CD4-positive, alpha-beta memory T cell (primary cell): ENCODE measurements around the gene CD276. TPM values are rescaled to one million over a fixed set of nuclear protein-coding genes. Genes with fewer than 3 reads are reported as not detected.

Experiments
- CTCF ChIA-PET: fragments of 350-600 bp; sonication (Branson Sonifier 250); formaldehyde crosslinking; loops from one replicate; lab custom pipeline; 2021; ENCODE audit warnings: inconsistent platforms; ENCODE audit not compliant: partially characterized antibody; lab: Charles Lee
- POLR2A ChIA-PET: fragments of 350-600 bp; sonication (Branson Sonifier 250); formaldehyde crosslinking; loops from one replicate; lab custom pipeline; 2021; ENCODE audit not compliant: partially characterized antibody; lab: Charles Lee
- DNase-seq, 5 donors: peaks; one replicate each; pipeline versions ENCODE4 v3.0.0 to v3.0.0-alpha.2; 2020 to 2022; ENCODE audit warnings: mixed read lengths in 1 of 5
- H3K27ac ChIP-seq: one replicate; pipeline ENCODE4 v1.7.0; 2013; ENCODE audit warnings: low read depth, low read length
- H3K27me3 ChIP-seq: 2 replicates; pipeline ENCODE4 v1.7.0; 2013; ENCODE audit warnings: mild to moderate bottlenecking, low read length, moderate library complexity; ENCODE audit not compliant: insufficient read depth
- H3K36me3 ChIP-seq: 2 replicates; pipeline ENCODE4 v1.7.0; 2013; ENCODE audit warnings: mild to moderate bottlenecking, low read length, moderate library complexity; ENCODE audit not compliant: insufficient read depth
- H3K4me1 ChIP-seq: 2 replicates; pipeline ENCODE4 v1.7.0; 2013; ENCODE audit warnings: mild to moderate bottlenecking, low read length, moderate library complexity; ENCODE audit not compliant: insufficient read depth
- H3K4me3 ChIP-seq, 2 donors: one replicate each; pipeline ENCODE4 v1.7.0; 2013; ENCODE audit warnings: low read length in 2 of 2, mild to moderate bottlenecking in 1 of 2
- H3K9me3 ChIP-seq, 2 donors: one replicate each; pipeline ENCODE4 v1.7.0; 2013; ENCODE audit warnings: low read length in 2 of 2, control low read depth in 1 of 2; ENCODE audit not compliant: control insufficient read depth in 1 of 2
- H3K27ac Mint-ChIP-seq, 7 donors: one replicate each; pipeline ENCODE4 v1.8.0; 2020 to 2021; ENCODE audit warnings: mixed read lengths in 7 of 7, mild to moderate bottlenecking in 6 of 7, inconsistent platforms in 3 of 7, moderate library complexity in 3 of 7
- H3K27me3 Mint-ChIP-seq, 2 donors: one replicate each; pipeline ENCODE4 v1.8.0; 2020 to 2021; ENCODE audit warnings: mixed read lengths in 2 of 2
- H3K36me3 Mint-ChIP-seq, 2 donors: one replicate each; pipeline ENCODE4 v1.8.0; 2020 to 2021; ENCODE audit warnings: mixed read lengths in 2 of 2, inconsistent platforms in 1 of 2, mild to moderate bottlenecking in 1 of 2
- H3K4me1 Mint-ChIP-seq, 4 donors: one replicate each; pipeline ENCODE4 v1.8.0; 2020 to 2021; ENCODE audit warnings: mixed read lengths in 4 of 4, mild to moderate bottlenecking in 1 of 4
- H3K4me3 Mint-ChIP-seq, 8 donors: one replicate each; pipeline ENCODE4 v1.8.0; 2020 to 2021; ENCODE audit warnings: mixed read lengths in 8 of 8, mild to moderate bottlenecking in 7 of 8, moderate library complexity in 6 of 8, inconsistent platforms in 3 of 8
- H3K9me3 Mint-ChIP-seq, 8 donors: one replicate each; pipeline ENCODE4 v1.8.0; 2020 to 2021; ENCODE audit warnings: mixed read lengths in 8 of 8, mild to moderate bottlenecking in 5 of 8, inconsistent platforms in 3 of 8, moderate library complexity in 1 of 8
- intact Hi-C: fragments of 100-400 bp; cut with micrococcal nuclease; formaldehyde crosslinking; loops from one replicate; pipeline ENCODE4 v1.15.1; 2023
- polyA plus RNA-seq, 2 donors: library from polyadenylated mRNA; unstranded; fragments of 300-500 nt; fragmentation: Illumina TruSeq; gene quantifications; one replicate each; pipeline ENCODE4 v1.2.3, GENCODE V29; 2021
- total RNA-seq, 2 experiments: library from RNA; stranded (reverse); gene quantifications; one replicate each; pipeline ENCODE4 v1.2.3, GENCODE V29; 2021

The CD276 gene
- total and polyA plus RNA-seq, 4 experiments from 2014 or later = 2.6 to 2.9 TPM; not detected in 2

DNA sequence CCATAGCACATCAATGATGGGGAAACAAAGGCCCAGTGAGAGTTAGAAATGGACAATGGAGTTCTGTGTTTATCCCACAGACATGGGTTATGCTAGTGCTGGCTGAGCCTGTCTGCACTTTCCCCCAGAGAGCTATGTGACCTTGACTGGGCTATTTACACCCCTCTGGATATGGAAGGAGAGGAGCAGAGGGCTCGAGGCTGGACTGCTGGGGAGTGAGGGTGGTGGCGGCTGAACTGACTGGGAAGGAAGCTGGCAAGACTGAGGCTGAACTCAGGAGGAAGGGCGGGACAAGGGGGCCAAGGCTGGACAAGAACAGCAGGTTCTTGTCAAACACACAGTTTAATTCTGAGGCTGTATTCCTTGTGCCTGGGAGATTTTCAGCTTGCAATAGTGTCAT, 79.7 kb downstream of the CD276 start:
- ChIA-PET CTCF (no interaction called here), POLR2A (no interaction called here)
- H3K4me1 ChIP-seq = no peaks in the 10 kb centered on the region
- no peaks in the 10 kb centered on the region for H3K36me3 ChIP-seq
- H3K4me1 Mint-ChIP-seq = peaks cover 0 to 2% (median 0%) of the 10 kb centered on the region in 4 donors
- H3K4me3 ChIP-seq = no peak overlapping the region
- H3K27ac ChIP-seq = no peak overlapping the region
- intact Hi-C loops = no loop called here
- no peaks in the 10 kb centered on the region for H3K9me3 ChIP-seq
- H3K36me3 Mint-ChIP-seq = no peaks in the 10 kb centered on the region
- no peak overlapping the region for H3K4me3 Mint-ChIP-seq
- no peak overlapping the region for H3K27ac Mint-ChIP-seq
- no peaks in the 10 kb centered on the region for H3K27me3 ChIP-seq
- H3K27me3 Mint-ChIP-seq = peaks cover 9 to 11% of the 10 kb centered on the region in 2 donors
- H3K9me3 Mint-ChIP-seq = peaks cover 0 to 5% (median 0%) of the 10 kb centered on the region in 8 donors
- no peak for DNase-seq

Other genes starting within 250 kb of the CD276 start
- not detected for gene REC114, start 241.2 kb upstream of the CD276 start, total RNA-seq
- gene REC114, start 241.2 kb upstream of the CD276 start, polyA plus RNA-seq = not detected
- gene NPTN, start 51.0 kb upstream of the CD276 start, total RNA-seq = 10 to 100 TPM; 36.5 to 36.6 TPM
- 10 to 100 TPM; 33.5 to 39.8 TPM for gene NPTN, start 51.0 kb upstream of the CD276 start, polyA plus RNA-seq
- not detected for gene INSYN1, start 69.0 kb downstream of the CD276 start, total RNA-seq
- not detected for gene INSYN1, start 69.0 kb downstream of the CD276 start, polyA plus RNA-seq
- not detected for gene TBC1D21, start 189.2 kb downstream of the CD276 start, total RNA-seq
- gene TBC1D21, start 189.2 kb downstream of the CD276 start, polyA plus RNA-seq = not detected
- gene LOXL1, start 242.1 kb downstream of the CD276 start, total RNA-seq = 1 to 10 TPM; 1.6 to 2.1 TPM
- gene LOXL1, start 242.1 kb downstream of the CD276 start, polyA plus RNA-seq = 10 to 100 TPM in 1 of 2 donors, 1 to 10 TPM in 1; 6.4 to 13.1 TPM